ENCODE data around the gene ZFYVE1. TPM values are rescaled to one million over a fixed set of nuclear protein-coding genes. Genes with fewer than 3 reads are reported as not detected.

The ZFYVE1 gene
- total and polyA plus RNA-seq, 2 experiments from 2014 or later: 15.3 TPM

DNA sequence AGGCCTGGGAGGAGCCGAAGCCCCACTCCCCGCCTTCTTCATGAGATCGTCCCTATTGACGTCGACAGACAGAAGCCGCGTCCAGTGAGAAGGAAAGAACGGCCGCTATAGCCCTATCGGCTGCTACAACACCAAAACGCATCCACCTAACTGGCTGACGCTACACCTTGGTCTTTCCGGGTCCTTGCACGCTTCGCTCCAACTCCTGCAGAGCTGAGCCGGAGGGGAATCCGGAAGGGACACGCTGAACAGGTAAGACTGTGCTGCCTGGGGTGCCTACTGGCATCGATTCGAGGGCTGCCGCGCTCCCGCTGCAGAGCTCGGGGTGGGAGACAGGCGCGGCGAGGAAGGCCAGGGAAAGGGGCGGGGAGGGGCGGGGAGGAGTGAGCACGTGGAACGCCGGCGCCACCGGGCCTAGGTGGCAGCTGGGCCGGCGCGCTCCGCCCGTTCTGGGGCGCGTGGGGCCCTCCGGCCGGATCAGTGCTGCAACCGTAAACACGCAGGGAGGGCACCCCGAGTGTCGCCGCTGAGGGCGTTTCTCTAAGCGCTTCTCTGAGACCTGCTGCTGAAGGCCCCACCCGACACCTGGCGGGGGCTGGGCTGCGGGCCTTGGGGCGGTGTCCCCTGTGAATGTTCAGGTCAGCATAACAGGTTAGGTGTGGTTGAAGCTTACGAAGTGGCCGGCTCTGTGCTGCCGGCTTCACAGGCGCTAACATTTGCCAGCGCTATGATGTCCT lies 100.4 kb downstream of the ZFYVE1 start, which contains the start of gene DCAF4:
TSS of gene DCAF4 (plus strand) at position 173 of the 737 bp plus-strand sequence. CDS start 11,515 bp downstream, outside the sequence.
- Histone ChIP-seq H3K4me1 (ENCODE audit: insufficient read depth) (no peaks in the 10 kb centered on the region), H3K27ac (peak within 1 kb of the TSS; percentile 93), H4K20me1 (ENCODE audit: insufficient read depth, poor library complexity, severe bottlenecking) (no peaks in the 10 kb centered on the region), H3K36me3 (replicated peaks; ENCODE audit: insufficient read depth, low read depth) (no peaks in the 10 kb centered on the region), H3K4me3 (peak within 1 kb of the TSS; percentile 75), H3K27me3 (no peaks in the 10 kb centered on the region), H3K9me2 (replicated peaks; ENCODE audit: insufficient read depth) (no peaks in the 10 kb centered on the region), H3K4me2 (peak within 1 kb of the TSS; percentile 95), H3K79me2 (peaks cover 33% of the 10 kb centered on the region), H2AFZ (peak within 1 kb of the TSS; percentile 71), H3K9me3 (ENCODE audit: low read depth) (no peaks in the 10 kb centered on the region)
- DNase-seq (ENCODE audit: low spot score): peak; percentile 98
- no peak for TF ChIP-seq EZH2 (IDR thresholded peaks at IDR 0.05; ENCODE audit: borderline replicate concordance)
- TF ChIP-seq, protein P1, sequence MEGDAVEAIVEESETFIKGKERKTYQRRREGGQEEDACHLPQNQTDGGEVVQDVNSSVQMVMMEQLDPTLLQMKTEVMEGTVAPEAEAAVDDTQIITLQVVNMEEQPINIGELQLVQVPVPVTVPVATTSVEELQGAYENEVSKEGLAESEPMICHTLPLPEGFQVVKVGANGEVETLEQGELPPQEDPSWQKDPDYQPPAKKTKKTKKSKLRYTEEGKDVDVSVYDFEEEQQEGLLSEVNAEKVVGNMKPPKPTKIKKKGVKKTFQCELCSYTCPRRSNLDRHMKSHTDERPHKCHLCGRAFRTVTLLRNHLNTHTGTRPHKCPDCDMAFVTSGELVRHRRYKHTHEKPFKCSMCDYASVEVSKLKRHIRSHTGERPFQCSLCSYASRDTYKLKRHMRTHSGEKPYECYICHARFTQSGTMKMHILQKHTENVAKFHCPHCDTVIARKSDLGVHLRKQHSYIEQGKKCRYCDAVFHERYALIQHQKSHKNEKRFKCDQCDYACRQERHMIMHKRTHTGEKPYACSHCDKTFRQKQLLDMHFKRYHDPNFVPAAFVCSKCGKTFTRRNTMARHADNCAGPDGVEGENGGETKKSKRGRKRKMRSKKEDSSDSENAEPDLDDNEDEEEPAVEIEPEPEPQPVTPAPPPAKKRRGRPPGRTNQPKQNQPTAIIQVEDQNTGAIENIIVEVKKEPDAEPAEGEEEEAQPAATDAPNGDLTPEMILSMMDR (IDR thresholded peaks at IDR 0.05; ENCODE audit: poor library complexity): no peak
- no peak for TF ChIP-seq EZH2phosphoT487 (IDR thresholded peaks at IDR 0.05; ENCODE audit: low read depth, severe bottlenecking, unreplicated experiment)
- WGBS (ENCODE audit: low lambda C conversion rate, missing lambda C conversion rate): under 1% methylated on average over 43 of the region's 59 CpGs

GRCh38 chr14:72925815-72926291 lies 101.1 kb downstream of the ZFYVE1 start:
- H3K9me2 ChIP-seq (replicated peaks; ENCODE audit: insufficient read depth): no peaks in the 10 kb centered on the region
- no peaks in the 10 kb centered on the region for H3K9me3 ChIP-seq (ENCODE audit: low read depth)
- H3K27ac ChIP-seq: peak overlapping the region; percentile 63
- H2AFZ ChIP-seq: peak overlapping the region; percentile 50
- WGBS (ENCODE audit: low lambda C conversion rate, missing lambda C conversion rate): 8% methylated on average over 28 of the region's 33 CpGs
- H3K27me3 ChIP-seq: no peaks in the 10 kb centered on the region
- no peaks in the 10 kb centered on the region for H3K4me1 ChIP-seq (ENCODE audit: insufficient read depth)
- H3K4me3 ChIP-seq: peak overlapping the region; percentile 22
- peaks cover 27% of the 10 kb centered on the region for H3K79me2 ChIP-seq
- TF ChIP-seq EZH2phosphoT487 (IDR thresholded peaks at IDR 0.05; ENCODE audit: low read depth, severe bottlenecking, unreplicated experiment) (no peak), EZH2 (IDR thresholded peaks at IDR 0.05; ENCODE audit: borderline replicate concordance) (no peak)
- TF ChIP-seq, protein P1 (IDR thresholded peaks at IDR 0.05; ENCODE audit: poor library complexity): no peak
- peak overlapping the region; percentile 80 for H3K4me2 ChIP-seq
- H3K36me3 ChIP-seq (replicated peaks; ENCODE audit: insufficient read depth, low read depth): no peaks in the 10 kb centered on the region
- no peak for DNase-seq (ENCODE audit: low spot score)
- H4K20me1 ChIP-seq (ENCODE audit: insufficient read depth, poor library complexity, severe bottlenecking): no peaks in the 10 kb centered on the region

GRCh38 chr14:72925171-72925759 lies 101.6 kb downstream of the ZFYVE1 start:
- no peaks in the 10 kb centered on the region for H3K4me1 ChIP-seq (ENCODE audit: insufficient read depth)
- TF ChIP-seq EZH2 (IDR thresholded peaks at IDR 0.05; ENCODE audit: borderline replicate concordance) (no peak), EZH2phosphoT487 (IDR thresholded peaks at IDR 0.05; ENCODE audit: low read depth, severe bottlenecking, unreplicated experiment) (no peak)
- TF ChIP-seq, protein P1 (IDR thresholded peaks at IDR 0.05; ENCODE audit: poor library complexity): no peak
- H3K9me3 ChIP-seq (ENCODE audit: low read depth): no peaks in the 10 kb centered on the region
- H3K9me2 ChIP-seq (replicated peaks; ENCODE audit: insufficient read depth): no peaks in the 10 kb centered on the region
- peak overlapping the region; percentile 80 for H3K4me2 ChIP-seq
- H3K79me2 ChIP-seq: peaks cover 21% of the 10 kb centered on the region
- no peaks in the 10 kb centered on the region for H3K36me3 ChIP-seq (replicated peaks; ENCODE audit: insufficient read depth, low read depth)
- H3K27me3 ChIP-seq: no peaks in the 10 kb centered on the region
- H4K20me1 ChIP-seq (ENCODE audit: insufficient read depth, poor library complexity, severe bottlenecking): no peaks in the 10 kb centered on the region
- H3K4me3 ChIP-seq: no peak overlapping the region
- DNase-seq (ENCODE audit: low spot score): no peak
- H3K27ac ChIP-seq: peak overlapping the region; percentile 63
- WGBS (ENCODE audit: low lambda C conversion rate, missing lambda C conversion rate): 89% methylated on average over 22 of the region's 22 CpGs
- peak overlapping the region; percentile 50 for H2AFZ ChIP-seq
